GM23338 (cell line): ENCODE results near the gene THRA. TPM values are rescaled to one million over a fixed set of nuclear protein-coding genes. Genes with fewer than 3 reads are reported as not detected.

Experiments used
- ATAC-seq: fragments of 200-7000 bp; cut with Tn5 transposase; 3 replicates; pipeline ENCODE4 v1.9.1; 2020
- DNase-seq: peaks from one replicate; pipeline ENCODE4 v3.0.0-alpha.2; 2015; ENCODE audit warnings: low spot score
- H2AFZ ChIP-seq: fragments of 200-600 bp; sonication (generic); 2 replicates; pipeline ENCODE4 v1.8.0; 2016; ENCODE audit warnings: antibody characterized with exemption, mild to moderate bottlenecking, moderate library complexity
- H3F3A ChIP-seq: fragments of 200-600 bp; sonication (generic); replicated peaks from 2 replicates; pipeline ENCODE4 v1.8.0; 2017; ENCODE audit warnings: antibody characterized with exemption, mixed run types, low read depth
- H3K27ac ChIP-seq: fragments of 200-600 bp; sonication (generic); 2 replicates; pipeline ENCODE4 v1.6.1; 2016; ENCODE audit warnings: low read depth
- H3K27me3 ChIP-seq: fragments of 200-600 bp; sonication (generic); 2 replicates; pipeline ENCODE4 v1.8.0; 2016; ENCODE audit warnings: mild to moderate bottlenecking, mixed run types, moderate library complexity; ENCODE audit not compliant: insufficient read depth
- H3K36me3 ChIP-seq: fragments of 200-600 bp; sonication (generic); 2 replicates; pipeline ENCODE4 v1.8.0; 2016; ENCODE audit warnings: mild to moderate bottlenecking; ENCODE audit not compliant: insufficient read depth
- H3K4me1 ChIP-seq: fragments of 200-600 bp; sonication (generic); 2 replicates; pipeline ENCODE4 v1.8.0; 2016; ENCODE audit warnings: mild to moderate bottlenecking, moderate library complexity; ENCODE audit not compliant: insufficient read depth
- H3K4me2 ChIP-seq: fragments of 200-600 bp; sonication (generic); 2 replicates; pipeline ENCODE4 v1.7.1; 2017; ENCODE audit warnings: mixed run types
- H3K4me3 ChIP-seq: fragments of 200-600 bp; sonication (generic); 2 replicates; pipeline ENCODE4 v1.6.1; 2016; ENCODE audit warnings: mixed run types
- H3K79me2 ChIP-seq: fragments of 200-600 bp; sonication (generic); replicated peaks from 2 replicates; pipeline ENCODE4 v1.8.0; 2017; ENCODE audit warnings: mild to moderate bottlenecking; ENCODE audit not compliant: insufficient read depth
- H3K9me2 ChIP-seq: fragments of 200-600 bp; sonication (generic); 2 replicates; pipeline ENCODE4 v1.8.0; 2017; ENCODE audit not compliant: insufficient read depth
- H4K20me1 ChIP-seq: fragments of 200-600 bp; sonication (generic); replicated peaks from 2 replicates; pipeline ENCODE4 v1.8.0; 2017; ENCODE audit warnings: mild to moderate bottlenecking; ENCODE audit not compliant: insufficient read depth
- H3K27ac Mint-ChIP-seq: 2 replicates; pipeline ENCODE4 v1.8.0; 2020; ENCODE audit warnings: inconsistent platforms, mild to moderate bottlenecking, moderate library complexity, mixed read lengths
- H3K27me3 Mint-ChIP-seq: 3 replicates; pipeline ENCODE4 v1.8.0; 2022; ENCODE audit warnings: low read depth, mild to moderate bottlenecking, moderate library complexity, mixed read lengths, inconsistent platforms; ENCODE audit not compliant: insufficient read depth, poor library complexity
- H3K36me3 Mint-ChIP-seq: 3 replicates; pipeline ENCODE4 v1.8.0; 2021; ENCODE audit warnings: low read depth, mild to moderate bottlenecking, inconsistent platforms, moderate library complexity, mixed read lengths
- H3K4me1 Mint-ChIP-seq: 3 replicates; pipeline ENCODE4 v1.8.0; 2020; ENCODE audit warnings: mild to moderate bottlenecking, inconsistent platforms, mixed read lengths
- H3K4me3 Mint-ChIP-seq: 3 replicates; pipeline ENCODE4 v1.8.0; 2021; ENCODE audit warnings: moderate library complexity, mild to moderate bottlenecking, inconsistent platforms, mixed read lengths
- H3K9me3 Mint-ChIP-seq: 3 replicates; pipeline ENCODE4 v1.8.0; 2020; ENCODE audit warnings: moderate library complexity, mild to moderate bottlenecking, inconsistent platforms, mixed read lengths
- CREB1 ChIP-seq: fragments of 250-450 bp; sonication (Bioruptor Pico); IDR thresholded peaks from 2 replicates; pipeline ENCODE4 v1.5.0; 2020; ENCODE audit warnings: low read depth, mild to moderate bottlenecking, moderate library complexity
- CTCF ChIP-seq, 2 experiments: fragments of 200-600 bp in 1 of 2; sonication (generic) in 1 of 2; conservative IDR thresholded peaks; 2 replicates each; pipeline versions ENCODE4 v1.5.1 to v1.6.1; 2016 to 2017; ENCODE audit warnings: antibody characterized with exemption in 2 of 2, low read depth in 2 of 2, mild to moderate bottlenecking in 2 of 2, moderate library complexity in 1 of 2
- ETS1 ChIP-seq: IDR thresholded peaks from 2 replicates; pipeline ENCODE4 v1.6.1; 2016; ENCODE audit warnings: antibody characterized with exemption
- EZH2phosphoT487 ChIP-seq: fragments of 200-600 bp; sonication (generic); IDR thresholded peaks from one replicate; pipeline ENCODE4 v1.8.1; 2018; ENCODE audit warnings: antibody characterized with exemption; ENCODE audit not compliant: unreplicated experiment
- JUNB ChIP-seq: IDR thresholded peaks from one replicate; pipeline ENCODE4 v1.6.1; 2016; ENCODE audit warnings: antibody characterized with exemption; ENCODE audit not compliant: unreplicated experiment
- NANOG ChIP-seq: IDR thresholded peaks from 2 replicates; pipeline ENCODE4 v1.6.1; 2016; ENCODE audit warnings: antibody characterized with exemption, borderline replicate concordance
- POLR2AphosphoS5 ChIP-seq: IDR thresholded peaks from 2 replicates; pipeline ENCODE4 v1.6.1; 2016; ENCODE audit warnings: antibody characterized with exemption, low read depth
- ZNF114 ChIP-seq: fragments of 250-450 bp; sonication (Bioruptor Pico); IDR thresholded peaks from 2 replicates; pipeline ENCODE4 v1.5.0; 2020; ENCODE audit warnings: mild to moderate bottlenecking, moderate library complexity
- ZNF331 ChIP-seq: fragments of 250-450 bp; sonication (Bioruptor Pico); IDR thresholded peaks from 2 replicates; pipeline ENCODE4 v1.5.0; 2020; ENCODE audit warnings: low read depth, mild to moderate bottlenecking, moderate library complexity
- ZNF462 ChIP-seq: fragments of 250-450 bp; sonication (Bioruptor Pico); IDR thresholded peaks from 2 replicates; pipeline ENCODE4 v1.5.0; 2020; ENCODE audit warnings: mild to moderate bottlenecking, moderate library complexity
- polyA plus RNA-seq: library from polyadenylated mRNA; unstranded; fragments of >200 nt; fragmentation: Nextera tagmentation; extraction: Ambion mirVana; gene quantifications from 2 replicates; pipeline ENCODE4 v1.2.1, GENCODE V29; 2016
- total RNA-seq: library from RNA; depleted of rRNA; stranded (reverse); fragments of >200 nt; shearing (Covaris generic); gene quantifications from 2 replicates; pipeline ENCODE4 v1.2.3, GENCODE V29; 2014

Gene THRA
- total and polyA plus RNA-seq, 2 experiments from 2014 or later = 3.4 to 10.5 TPM

GRCh38 chr17:40113110-40113906 lies 50.5 kb downstream of the THRA start:
- peaks cover 12% of the 10 kb centered on the region for H3K27me3 Mint-ChIP-seq
- no peak overlapping the region for H2AFZ ChIP-seq
- no peaks in the 10 kb centered on the region for H3K36me3 ChIP-seq
- H3K36me3 Mint-ChIP-seq = peaks cover 8% of the 10 kb centered on the region; the same call in 2 of the 3 replicates
- H3K9me3 Mint-ChIP-seq = no peaks in the 10 kb centered on the region
- no peaks in the 10 kb centered on the region for H3K79me2 ChIP-seq
- TF ChIP-seq POLR2AphosphoS5 = peak; percentile 57; the same call in 1 of the 2 replicates
- no peak for TF ChIP-seq ZNF331 (CRISPR knock-in tag)
- peak; percentile 61 for TF ChIP-seq CREB1 (CRISPR knock-in tag)
- peak; percentile 89 to 93 for TF ChIP-seq CTCF (conservative IDR thresholded peaks at IDR 0.05; ENCODE audit: low read depth in 2 of 2)
- no peaks in the 10 kb centered on the region for H3K9me2 ChIP-seq
- peak overlapping the region; percentile 44 for H3K4me2 ChIP-seq
- peak; percentile 97 for DNase-seq
- H3K4me3 Mint-ChIP-seq = peak overlapping the region; percentile 68
- H3K27ac ChIP-seq = peak overlapping the region; percentile 96
- H3K4me1 Mint-ChIP-seq = peaks cover 66% of the 10 kb centered on the region
- H3K4me1 ChIP-seq = peaks cover 59% of the 10 kb centered on the region
- ATAC-seq = peak; percentile 43
- H3K27me3 ChIP-seq = no peaks in the 10 kb centered on the region
- no peaks in the 10 kb centered on the region for H4K20me1 ChIP-seq
- peak overlapping the region; percentile 16 for H3K4me3 ChIP-seq
- H3F3A ChIP-seq = peaks cover 17% of the 10 kb centered on the region; the same call in 1 of the 2 replicates
- H3K27ac Mint-ChIP-seq = peak overlapping the region; percentile 98

GRCh38 chr17:40113907-40114245 lies 51.1 kb downstream of the THRA start:
- ATAC-seq (no peak), DNase-seq (no peak)
- Mint-ChIP-seq H3K27me3 (peaks cover 9% of the 10 kb centered on the region), H3K9me3 (no peaks in the 10 kb centered on the region), H3K27ac (peak overlapping the region; percentile 98), H3K4me3 (peak overlapping the region; percentile 68), H3K36me3 (peaks cover 11% of the 10 kb centered on the region; the same call in 2 of the 3 replicates), H3K4me1 (peaks cover 66% of the 10 kb centered on the region)
- Histone ChIP-seq H4K20me1 (no peaks in the 10 kb centered on the region), H3F3A (peaks cover 17% of the 10 kb centered on the region; the same call in 1 of the 2 replicates), H2AFZ (no peak overlapping the region), H3K4me3 (peak overlapping the region; percentile 16), H3K4me2 (peak overlapping the region; percentile 44), H3K4me1 (peaks cover 53% of the 10 kb centered on the region), H3K27ac (peak overlapping the region; percentile 96), H3K36me3 (no peaks in the 10 kb centered on the region), H3K27me3 (no peaks in the 10 kb centered on the region), H3K9me2 (no peaks in the 10 kb centered on the region), H3K79me2 (no peaks in the 10 kb centered on the region)
- TF ChIP-seq EZH2phosphoT487 (no peak), JUNB (no peak), ZNF114 (no peak), ZNF462 (CRISPR knock-in tag) (no peak), NANOG (no peak), ETS1 (no peak)
